ENCODE data around the gene SEMA3E. TPM values are rescaled to one million over a fixed set of nuclear protein-coding genes. Genes with fewer than 3 reads are reported as not detected.
A peak's percentile ranks its signal among the peaks of the same experiment; 100 is the strongest.

SEMA3E gene
- total and polyA plus RNA-seq, 8 donors, result 0.19 to 9.2 (median 0.93) TPM; not detected in 1

GRCh38 chr7:83469076-83469475, 179.9 kb downstream of the SEMA3E start:
- H3K4me3 ChIP-seq, result no peak overlapping the region
- no peak for DNase-seq
- no peak overlapping the region for H3K27ac ChIP-seq
- intact Hi-C loops (cut with DNase I; ENCODE audit: low total_unique reads), result no loop called here
- H3K4me1 ChIP-seq, result peaks cover 0 to 14% (median 0%) of the 10 kb centered on the region in 4 donors
- H3K36me3 ChIP-seq, result no peaks in the 10 kb centered on the region
- TF ChIP-seq POLR2AphosphoS5 (IDR thresholded peaks at IDR 0.05) (no peak), CTCF (IDR thresholded peaks at IDR 0.05) (no peak), POLR2A (IDR thresholded peaks at IDR 0.05) (no peak), EP300 (IDR thresholded peaks at IDR 0.05) (no peak)
- no peaks in the 10 kb centered on the region for H3K27me3 ChIP-seq
- no peaks in the 10 kb centered on the region for H3K9me3 ChIP-seq
- 24 to 38% (median 34%) methylated on average over 2 of the region's 2 CpGs for WGBS, 5 donors

- H3K27ac ChIP-seq, result no peak overlapping the region
- WGBS, 5 donors, result 12 to 19% (median 19%) methylated on average over 2 of the region's 2 CpGs
- H3K9me3 ChIP-seq, result no peaks in the 10 kb centered on the region
- DNase-seq, result peak; percentile 83 to 91
- peaks cover 0 to 14% (median 0%) of the 10 kb centered on the region in 4 donors for H3K4me1 ChIP-seq
- intact Hi-C loops (cut with DNase I; ENCODE audit: low total_unique reads), result no loop called here
- H3K36me3 ChIP-seq, result no peaks in the 10 kb centered on the region
- H3K4me3 ChIP-seq, result no peak overlapping the region
- TF ChIP-seq POLR2A (IDR thresholded peaks at IDR 0.05) (no peak), POLR2AphosphoS5 (IDR thresholded peaks at IDR 0.05) (peak in 1 of 3 donors; percentile 78)
- H3K27me3 ChIP-seq, result no peaks in the 10 kb centered on the region
Measured at GRCh38 chr7:83468251-83468739, 180.6 kb downstream of the SEMA3E start.

GRCh38 chr7:83467493-83467892, 181.4 kb downstream of the SEMA3E start:
- DNase-seq, result no peak
- H3K9me3 ChIP-seq, result no peaks in the 10 kb centered on the region
- intact Hi-C loops (cut with DNase I; ENCODE audit: low total_unique reads), result no loop called here
- H3K27me3 ChIP-seq, result no peaks in the 10 kb centered on the region
- H3K4me1 ChIP-seq, result peaks cover 0 to 14% (median 0%) of the 10 kb centered on the region in 4 donors
- no peak overlapping the region for H3K27ac ChIP-seq
- 92 to 100% (median 97%) methylated on average over 4 of the region's 4 CpGs for WGBS, 5 donors
- no peaks in the 10 kb centered on the region for H3K36me3 ChIP-seq
- no peak for TF ChIP-seq POLR2A (IDR thresholded peaks at IDR 0.05)
- TF ChIP-seq CTCF (IDR thresholded peaks at IDR 0.05), result no peak
- TF ChIP-seq EP300 (IDR thresholded peaks at IDR 0.05), result no peak
- TF ChIP-seq POLR2AphosphoS5 (IDR thresholded peaks at IDR 0.05), result no peak
- H3K4me3 ChIP-seq, result no peak overlapping the region

- Histone ChIP-seq H3K36me3 (no peaks in the 10 kb centered on the region), H3K27me3 (no peaks in the 10 kb centered on the region), H3K4me1 (peaks cover 0 to 14% (median 0%) of the 10 kb centered on the region in 4 donors), H3K9me3 (no peaks in the 10 kb centered on the region), H3K27ac (no peak overlapping the region), H3K4me3 (no peak overlapping the region)
- WGBS, 5 donors, result 89 to 98% (median 92%) methylated on average over 2 of the region's 2 CpGs
- intact Hi-C loops (cut with DNase I; ENCODE audit: low total_unique reads), result no loop called here
- no peak for TF ChIP-seq EP300 (IDR thresholded peaks at IDR 0.05)
- no peak for TF ChIP-seq CTCF (IDR thresholded peaks at IDR 0.05)
- no peak for TF ChIP-seq POLR2A (IDR thresholded peaks at IDR 0.05)
- no peak for TF ChIP-seq POLR2AphosphoS5 (IDR thresholded peaks at IDR 0.05)
- no peak for DNase-seq
Measured at GRCh38 chr7:83466956-83467355, 182.0 kb downstream of the SEMA3E start.

GRCh38 chr7:83466187-83466923, 182.6 kb downstream of the SEMA3E start:
- no peak overlapping the region for H3K4me3 ChIP-seq
- intact Hi-C loops (cut with DNase I; ENCODE audit: low total_unique reads), result no loop called here
- no peak overlapping the region for H3K27ac ChIP-seq
- H3K4me1 ChIP-seq, result peaks cover 0 to 14% (median 0%) of the 10 kb centered on the region in 4 donors
- no peaks in the 10 kb centered on the region for H3K36me3 ChIP-seq
- no peaks in the 10 kb centered on the region for H3K9me3 ChIP-seq
- WGBS, 5 donors, result 67 to 87% (median 84%) methylated on average over 4 of the region's 4 CpGs
- TF ChIP-seq CTCF (IDR thresholded peaks at IDR 0.05) (no peak), POLR2AphosphoS5 (IDR thresholded peaks at IDR 0.05) (no peak), EP300 (IDR thresholded peaks at IDR 0.05) (no peak), POLR2A (IDR thresholded peaks at IDR 0.05) (no peak)
- no peaks in the 10 kb centered on the region for H3K27me3 ChIP-seq
- no peak for DNase-seq
